Hepatocyte (in vitro differentiated cells): ENCODE measurements around the gene GLRX3.

Experiments
- CTCF ChIP-seq: fragments of 200-600 bp; sonication (generic); IDR thresholded peaks from 2 replicates; pipeline ENCODE4 v1.5.1; 2016; ENCODE audit warnings: antibody characterized with exemption, mild to moderate bottlenecking; ENCODE audit not compliant: poor library complexity
- EZH2phosphoT487 ChIP-seq: fragments of 200-600 bp; sonication (generic); IDR thresholded peaks from one replicate; pipeline ENCODE4 v1.6.1; 2018; ENCODE audit warnings: antibody characterized with exemption, mild to moderate bottlenecking, low read depth, moderate library complexity; ENCODE audit not compliant: unreplicated experiment, severe bottlenecking

GRCh38 chr10:130196511-130197487 lies 60.6 kb downstream of the GLRX3 start:
- no peak for TF ChIP-seq CTCF
- no peak for TF ChIP-seq EZH2phosphoT487
